K562 (cell line): ENCODE data around the gene NRP2.

Experiments
- HDGF ChIP-seq: fragments of 450-650 bp; IDR thresholded peaks from 2 replicates; pipeline ENCODE4 v1.6.1; 2016
- U2AF2 ChIP-seq: fragments of 200-400 bp; formaldehyde crosslinking; optimal IDR thresholded peaks from 2 replicates; pipeline ENCODE3; 2017; ENCODE audit warnings: low read depth, mild to moderate bottlenecking, low read length

GRCh38 chr2:205670292-205670691 is 12.0 kb upstream of the NRP2 start:
- TF ChIP-seq U2AF2 = no peak
- TF ChIP-seq HDGF = no peak
